Measurements from ENCODE around the gene KCNJ3. TPM values are rescaled to one million over a fixed set of nuclear protein-coding genes. Genes with fewer than 3 reads are reported as not detected.

KCNJ3 gene
- total RNA-seq, 4 donors from 2014 or later, result 0.40 to 1.3 (median 0.55) TPM; not detected in 1

DNA sequence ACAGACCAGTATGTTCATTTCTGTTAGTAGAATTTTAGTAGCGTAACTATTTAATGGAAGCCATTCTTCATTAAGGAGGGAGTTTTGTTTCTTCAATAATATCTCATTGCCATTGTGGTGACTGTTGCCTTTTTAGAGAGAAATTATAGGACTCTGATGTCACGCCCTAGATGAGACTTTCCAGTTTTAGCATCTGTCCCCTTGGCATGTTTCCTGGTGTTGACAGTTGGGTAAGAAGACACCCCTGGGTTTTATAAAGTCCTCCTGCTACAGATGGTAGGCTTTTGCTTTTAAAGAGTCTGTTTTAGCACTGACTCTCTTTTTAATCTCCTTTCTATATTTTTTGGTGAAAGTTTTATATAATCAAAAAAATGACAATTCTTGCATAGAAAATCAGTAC is 41.9 kb downstream of the KCNJ3 start:
- intact Hi-C loops (cut with DNase I; ENCODE audit: low total_unique reads) (no loop called here), in situ Hi-C loops (cut with MboI; ENCODE audit: low pct_ligation_motif_present in 1 of 4, low pct_unique_long_range_greater_than_20kb in 1 of 4, low sequenced_read_pairs in 3 of 4) (no loop called here)
- peaks cover 0 to 4% of the 10 kb centered on the region in 2 donors for H3K9me3 ChIP-seq
- H3K27ac ChIP-seq, result no peak overlapping the region
- 56 to 70% methylated on average over 2 of the region's 2 CpGs for WGBS, 2 donors (ENCODE audit: low coverage in 1 of 2)
- H3K36me3 ChIP-seq, result no peaks in the 10 kb centered on the region
- no peaks in the 10 kb centered on the region for H3K27me3 ChIP-seq
- TF ChIP-seq EP300 (IDR thresholded peaks at IDR 0.05; ENCODE audit: low read depth), result no peak
- no peak for TF ChIP-seq POLR2A (IDR thresholded peaks at IDR 0.05)
- no peak for DNase-seq
- no peaks in the 10 kb centered on the region for H3K4me1 ChIP-seq
- no peak overlapping the region for H3K4me3 ChIP-seq

DNA sequence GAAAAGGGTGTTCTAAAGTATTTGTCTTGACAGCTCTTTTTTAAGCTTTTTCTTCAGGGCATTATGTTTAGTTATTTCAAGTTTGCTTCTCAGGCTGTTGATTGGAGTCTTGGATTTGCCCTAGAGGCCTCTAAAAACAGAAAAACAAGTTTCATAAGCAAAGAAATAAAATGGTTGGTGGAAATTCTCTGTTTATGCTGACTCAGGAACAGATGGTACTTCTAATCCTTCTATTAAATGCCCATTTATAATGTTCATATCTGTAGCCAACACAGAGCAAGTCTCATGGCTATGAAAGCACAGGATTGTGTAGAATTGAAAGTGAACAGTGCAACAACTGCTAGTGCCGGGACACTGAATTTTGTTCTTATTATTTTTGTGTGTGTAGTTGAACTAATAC is 60.4 kb downstream of the KCNJ3 start:
- whole genome bisulfite sequencing, 2 donors (ENCODE audit: low coverage in 1 of 2), result 84 to 94% methylated on average over 1 of the region's 1 CpG
- intact Hi-C loops (cut with DNase I; ENCODE audit: low total_unique reads), result no loop called here

DNA sequence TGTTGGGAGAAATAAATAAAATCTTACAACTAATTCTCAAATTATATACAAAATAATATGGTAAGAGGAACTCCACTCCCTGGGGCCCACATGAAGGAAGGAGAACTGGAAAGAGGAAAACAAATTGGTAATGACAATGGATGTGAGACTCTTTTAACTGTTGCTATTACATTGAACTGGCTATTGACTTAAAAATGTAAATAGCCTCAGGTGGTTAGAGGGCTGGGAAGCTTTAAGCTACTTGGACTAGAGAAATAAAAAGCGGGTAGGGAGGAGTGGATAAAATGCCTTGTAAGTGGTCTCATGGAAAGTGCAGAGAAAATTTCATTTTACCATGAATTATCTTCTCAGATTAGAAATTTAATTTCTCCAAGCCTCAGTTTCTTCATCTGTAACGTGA is 64.1 kb downstream of the KCNJ3 start:
- H3K27ac ChIP-seq, result no peak overlapping the region
- no peaks in the 10 kb centered on the region for H3K27me3 ChIP-seq
- intact Hi-C loops (cut with DNase I; ENCODE audit: low total_unique reads) (no loop called here), in situ Hi-C loops (cut with MboI; ENCODE audit: low pct_ligation_motif_present in 1 of 4, low pct_unique_long_range_greater_than_20kb in 1 of 4, low sequenced_read_pairs in 3 of 4) (no loop called here)
- no peak overlapping the region for H3K4me3 ChIP-seq
- TF ChIP-seq, protein P1, sequence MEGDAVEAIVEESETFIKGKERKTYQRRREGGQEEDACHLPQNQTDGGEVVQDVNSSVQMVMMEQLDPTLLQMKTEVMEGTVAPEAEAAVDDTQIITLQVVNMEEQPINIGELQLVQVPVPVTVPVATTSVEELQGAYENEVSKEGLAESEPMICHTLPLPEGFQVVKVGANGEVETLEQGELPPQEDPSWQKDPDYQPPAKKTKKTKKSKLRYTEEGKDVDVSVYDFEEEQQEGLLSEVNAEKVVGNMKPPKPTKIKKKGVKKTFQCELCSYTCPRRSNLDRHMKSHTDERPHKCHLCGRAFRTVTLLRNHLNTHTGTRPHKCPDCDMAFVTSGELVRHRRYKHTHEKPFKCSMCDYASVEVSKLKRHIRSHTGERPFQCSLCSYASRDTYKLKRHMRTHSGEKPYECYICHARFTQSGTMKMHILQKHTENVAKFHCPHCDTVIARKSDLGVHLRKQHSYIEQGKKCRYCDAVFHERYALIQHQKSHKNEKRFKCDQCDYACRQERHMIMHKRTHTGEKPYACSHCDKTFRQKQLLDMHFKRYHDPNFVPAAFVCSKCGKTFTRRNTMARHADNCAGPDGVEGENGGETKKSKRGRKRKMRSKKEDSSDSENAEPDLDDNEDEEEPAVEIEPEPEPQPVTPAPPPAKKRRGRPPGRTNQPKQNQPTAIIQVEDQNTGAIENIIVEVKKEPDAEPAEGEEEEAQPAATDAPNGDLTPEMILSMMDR (IDR thresholded peaks at IDR 0.05), result no peak
- TF ChIP-seq POLR2AphosphoS5 (IDR thresholded peaks at IDR 0.05) (no peak), EP300 (IDR thresholded peaks at IDR 0.05; ENCODE audit: low read depth) (no peak), POLR2A (IDR thresholded peaks at IDR 0.05) (no peak)
- no peaks in the 10 kb centered on the region for H3K4me1 ChIP-seq
- WGBS, 2 donors (ENCODE audit: low coverage in 1 of 2), result 83 to 86% methylated on average over 2 of the region's 2 CpGs
- H3K36me3 ChIP-seq, result no peaks in the 10 kb centered on the region
- DNase-seq, result no peak
- H3K9me3 ChIP-seq, result no peaks in the 10 kb centered on the region

More for the DNA sequence above, 60.4 kb downstream of the KCNJ3 start:
- Histone ChIP-seq H3K4me1 (no peaks in the 10 kb centered on the region), H3K27me3 (no peaks in the 10 kb centered on the region), H3K36me3 (no peaks in the 10 kb centered on the region), H3K27ac (no peak overlapping the region), H3K9me3 (no peaks in the 10 kb centered on the region), H3K4me3 (no peak overlapping the region)
- TF ChIP-seq POLR2AphosphoS5 (IDR thresholded peaks at IDR 0.05) (no peak), EP300 (IDR thresholded peaks at IDR 0.05; ENCODE audit: low read depth) (no peak), POLR2A (IDR thresholded peaks at IDR 0.05) (no peak)
- no peak for DNase-seq
- in situ Hi-C loops (cut with MboI; ENCODE audit: low pct_ligation_motif_present in 1 of 4, low pct_unique_long_range_greater_than_20kb in 1 of 4, low sequenced_read_pairs in 3 of 4), result no loop called here

DNA sequence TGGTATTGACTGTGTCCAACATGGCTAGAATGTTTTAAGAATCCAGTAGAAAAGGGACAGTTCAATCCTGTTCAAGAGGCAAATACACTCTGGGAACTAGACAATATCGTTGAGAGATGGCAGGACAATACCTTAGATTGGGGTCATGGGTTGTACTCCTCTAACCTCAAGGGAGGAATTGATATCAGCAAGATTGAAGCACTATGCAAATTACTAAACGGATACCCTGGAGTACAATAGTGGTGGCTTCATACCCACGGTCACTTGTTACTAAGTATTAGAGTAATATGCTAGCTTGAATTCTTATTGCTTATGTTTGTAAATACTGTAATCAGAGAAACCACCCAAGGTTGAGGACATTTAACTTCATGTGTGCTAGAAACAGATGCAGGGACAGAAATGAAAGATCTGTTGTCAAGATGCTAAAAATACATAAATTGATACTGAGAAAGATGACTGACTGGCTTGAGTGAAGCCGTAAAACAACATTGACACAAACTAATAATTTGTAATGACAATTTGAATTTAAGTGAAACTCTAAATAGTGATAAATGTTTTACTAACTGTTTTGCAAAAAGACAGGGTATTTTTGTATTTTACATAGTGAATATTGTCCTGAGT is 73.3 kb downstream of the KCNJ3 start:
- Histone ChIP-seq H3K9me3 (no peaks in the 10 kb centered on the region), H3K4me3 (no peak overlapping the region), H3K27ac (no peak overlapping the region), H3K27me3 (no peaks in the 10 kb centered on the region), H3K4me1 (no peaks in the 10 kb centered on the region), H3K36me3 (no peaks in the 10 kb centered on the region)
- intact Hi-C loops (cut with DNase I; ENCODE audit: low total_unique reads) (no loop called here), in situ Hi-C loops (cut with MboI; ENCODE audit: low pct_ligation_motif_present in 1 of 4, low pct_unique_long_range_greater_than_20kb in 1 of 4, low sequenced_read_pairs in 3 of 4) (no loop called here)
- DNase-seq, result no peak
- no peak for TF ChIP-seq POLR2AphosphoS5 (IDR thresholded peaks at IDR 0.05)
- TF ChIP-seq, protein P1 (IDR thresholded peaks at IDR 0.05), result no peak
- 83 to 93% methylated on average over 4 of the region's 4 CpGs for WGBS, 2 donors (ENCODE audit: low coverage in 1 of 2)

DNA sequence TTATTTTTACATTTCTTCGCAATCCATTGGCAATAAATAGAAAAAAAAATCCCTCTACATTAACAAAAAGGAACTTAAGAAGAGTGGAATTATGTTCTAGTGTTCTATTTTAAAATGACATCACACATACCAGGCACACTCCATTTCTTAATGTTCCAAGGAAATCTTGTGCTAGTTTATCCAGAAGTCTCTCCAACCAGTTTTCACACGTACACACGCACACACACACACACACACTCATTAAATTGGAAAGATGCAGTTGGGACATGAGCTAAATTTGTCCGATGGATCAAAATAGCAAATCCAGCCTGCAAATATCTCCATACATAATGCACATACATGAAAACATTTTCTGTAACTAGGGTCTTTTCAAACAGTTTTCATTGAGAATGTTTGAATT is 78.3 kb downstream of the KCNJ3 start:
- DNase-seq, result no peak
- 74 to 84% methylated on average over 4 of the region's 4 CpGs for WGBS, 2 donors (ENCODE audit: low coverage in 1 of 2)
- TF ChIP-seq POLR2A (IDR thresholded peaks at IDR 0.05) (no peak), EP300 (IDR thresholded peaks at IDR 0.05; ENCODE audit: low read depth) (no peak), POLR2AphosphoS5 (IDR thresholded peaks at IDR 0.05) (no peak)
- TF ChIP-seq, protein P1 (IDR thresholded peaks at IDR 0.05), result no peak
- in situ Hi-C loops (cut with MboI; ENCODE audit: low pct_ligation_motif_present in 1 of 4, low pct_unique_long_range_greater_than_20kb in 1 of 4, low sequenced_read_pairs in 3 of 4), result no loop called here
- intact Hi-C loops (cut with DNase I; ENCODE audit: low total_unique reads), result no loop called here
- Histone ChIP-seq H3K27ac (no peak overlapping the region), H3K4me1 (no peaks in the 10 kb centered on the region), H3K4me3 (no peak overlapping the region), H3K36me3 (no peaks in the 10 kb centered on the region), H3K9me3 (no peaks in the 10 kb centered on the region), H3K27me3 (no peaks in the 10 kb centered on the region)

Measured in transverse colon (tissue), 4 donors.